Adrenal gland (tissue), 12 donors: ENCODE measurements around the gene RBM5. TPM values are rescaled to one million over a fixed set of nuclear protein-coding genes. Genes with fewer than 3 reads are reported as not detected.

Source experiments
- DNase-seq, 7 donors: peaks; one replicate each; pipeline ENCODE4 v3.0.0-alpha.2; 2019 to 2020
- H3K27ac ChIP-seq, 5 donors: fragments of 200-600 bp; sonication (generic) in 4 of 5; 1 replicate in 3 of 5; 2 replicates in 2 of 5; pipeline versions ENCODE4 v1.5.1 to v1.8.0; 2016 to 2020; ENCODE audit warnings: mild to moderate bottlenecking in 1 of 5
- H3K27me3 ChIP-seq: fragments of 200-600 bp; 2 replicates; pipeline ENCODE4 v1.8.0; 2021
- H3K36me3 ChIP-seq, 2 donors: fragments of 200-600 bp; replicated peaks in 1 of 2; 1 replicate in 1 of 2; 2 replicates in 1 of 2; pipeline versions ENCODE4 v1.5.1 to v1.8.0; 2018 to 2022
- H3K4me1 ChIP-seq, 2 donors: fragments of 200-600 bp; replicated peaks in 1 of 2; 1 replicate in 1 of 2; 2 replicates in 1 of 2; pipeline versions ENCODE4 v1.5.1 to v1.8.0; 2018 to 2021
- H3K4me3 ChIP-seq, 4 donors: fragments of 200-600 bp; sonication (generic) in 3 of 4; one replicate each; pipeline ENCODE4 v1.5.1; 2016 to 2018
- H3K9me3 ChIP-seq, 3 donors: fragments of 200-600 bp; sonication (generic) in 1 of 3; replicated peaks in 1 of 3; 1 replicate in 2 of 3; 2 replicates in 1 of 3; pipeline versions ENCODE4 v1.5.1 to v1.8.0; 2016 to 2021
- POLR2A ChIP-seq, 2 donors: fragments of 450-650 bp; IDR thresholded peaks; one replicate each; pipeline ENCODE4 v1.6.1; 2017; ENCODE audit warnings: antibody characterized with exemption in 2 of 2, mild to moderate bottlenecking in 2 of 2, moderate library complexity in 1 of 2
- WGBS, 4 donors: extraction: QIAGEN DNeasy Blood & Tissue Kit in 2 of 4; methylation state at CpG; one replicate each; pipeline versions ENCODE4 v1.1.5 to v1.1.7; 2013 to 2017; 5-methylcytosine and 5-hydroxymethylcytosine counted together
- intact Hi-C, 2 donors: fragments of 100-400 bp; cut with DNase I; formaldehyde crosslinking; loops; one replicate each; pipeline versions ENCODE4 v1.14.1 to v1.15.0; 2022 to 2023
- polyA plus RNA-seq, 3 donors: library from polyadenylated mRNA; stranded (reverse); fragments of 200-250 nt in 2 of 3; fragments of 350-450 nt in 1 of 3; fragmentation: Illumina TruSeq in 1 of 3; extraction: RNeasy Lipid Tissue Mini Kit (QIAGEN cat#74804) in 1 of 3; gene quantifications; one replicate each; pipeline ENCODE4 v1.2.3, GENCODE V29; 2013 to 2014
- total RNA-seq, 9 donors: library from RNA; depleted of rRNA in 4 of 9; stranded (reverse); fragments of >200 nt in 4 of 9; fragments of 120-200 nt in 1 of 9; fragmentation: NEBNext Ultra II Directional in 1 of 9; extraction: Animal tissue kit (Norgen Biotek cat#: 25700) in 1 of 9; gene quantifications; one replicate each; pipeline versions ENCODE4 v1.1.0 to v1.2.4, GENCODE V29; 2013 to 2023
- TF ChIP-seq, protein P1 (sequence below), 6 experiments: fragments of 450-650 bp in 4 of 6; fragments of 200-600 bp in 2 of 6; sonication (generic) in 1 of 6; IDR thresholded peaks; 1 replicate in 5 of 6; 2 replicates in 1 of 6; pipeline versions ENCODE4 v1.5.1 to v1.8.0; 2016 to 2021; ENCODE audit warnings: antibody characterized with exemption in 6 of 6, mild to moderate bottlenecking in 2 of 6, moderate library complexity in 1 of 6
- donor health status: healthy with polysubstance abuse.
- donor health status: Bipolar disorder and iron deficiency.
- donor health status: DM: yes; HTN: yes; CAD: no.
- donor health status: DM: no; HTN: no; CAD: no.
- donor health status: DM: no; HTN: no; CAD: no.
- donor health status: DM: yes; HTN: yes; CAD: no.

Gene RBM5
- total and polyA plus RNA-seq, 12 donors: 51.9 to 224 (median 115) TPM

DNA sequence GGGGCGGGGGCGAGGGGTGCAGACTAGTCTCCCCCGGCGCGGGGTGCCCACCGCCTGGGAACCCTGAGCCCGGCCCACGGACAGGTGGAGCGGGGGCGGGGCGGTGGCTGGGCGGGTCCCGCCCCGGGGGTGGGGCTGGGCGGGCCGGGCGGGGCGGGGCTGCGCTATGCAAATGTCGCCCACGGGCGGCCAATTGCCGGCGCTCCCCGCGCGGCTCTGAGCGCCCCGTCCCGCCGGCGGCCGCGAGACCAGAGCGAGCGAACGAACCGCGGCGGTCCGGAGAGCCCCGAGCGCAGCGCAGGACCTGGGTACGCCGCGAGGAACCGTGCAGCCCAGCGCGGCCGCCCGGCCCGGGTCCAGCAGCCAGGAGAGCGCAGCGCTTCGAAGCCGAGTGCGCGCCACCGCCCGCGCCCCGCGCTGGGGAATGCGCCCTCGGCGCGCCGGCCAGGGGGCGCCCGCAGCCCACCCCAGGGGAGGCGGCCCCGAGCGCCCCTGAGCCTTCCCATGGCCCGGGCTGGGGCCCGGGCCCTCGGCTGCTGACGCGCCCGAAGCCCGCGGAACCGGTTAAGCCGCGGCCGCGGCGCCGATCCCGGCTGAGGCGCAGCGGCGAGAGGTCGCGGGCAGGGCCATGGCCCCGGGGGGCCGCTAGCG, 66.2 kb downstream of the RBM5 start, which contains the start of gene SEMA3F:
Gene SEMA3F, plus strand, starts transcription at position 485 of the 651 bp plus-strand sequence. CDS start 4,299 bp downstream, outside the sequence.
- Histone ChIP-seq H3K9me3 (no peaks in the 10 kb centered on the region), H3K4me1 (peaks cover 4 to 12% of the 10 kb centered on the region in 2 donors), H3K27me3 (no peaks in the 10 kb centered on the region), H3K27ac (peak within 1 kb of the TSS in 2 of 5 donors; percentile 38 to 49), H3K4me3 (peak within 1 kb of the TSS in 2 of 4 donors; percentile 34 to 82), H3K36me3 (no peaks in the 10 kb centered on the region)
- intact Hi-C loops: no loop called here
- TF ChIP-seq, protein P1, sequence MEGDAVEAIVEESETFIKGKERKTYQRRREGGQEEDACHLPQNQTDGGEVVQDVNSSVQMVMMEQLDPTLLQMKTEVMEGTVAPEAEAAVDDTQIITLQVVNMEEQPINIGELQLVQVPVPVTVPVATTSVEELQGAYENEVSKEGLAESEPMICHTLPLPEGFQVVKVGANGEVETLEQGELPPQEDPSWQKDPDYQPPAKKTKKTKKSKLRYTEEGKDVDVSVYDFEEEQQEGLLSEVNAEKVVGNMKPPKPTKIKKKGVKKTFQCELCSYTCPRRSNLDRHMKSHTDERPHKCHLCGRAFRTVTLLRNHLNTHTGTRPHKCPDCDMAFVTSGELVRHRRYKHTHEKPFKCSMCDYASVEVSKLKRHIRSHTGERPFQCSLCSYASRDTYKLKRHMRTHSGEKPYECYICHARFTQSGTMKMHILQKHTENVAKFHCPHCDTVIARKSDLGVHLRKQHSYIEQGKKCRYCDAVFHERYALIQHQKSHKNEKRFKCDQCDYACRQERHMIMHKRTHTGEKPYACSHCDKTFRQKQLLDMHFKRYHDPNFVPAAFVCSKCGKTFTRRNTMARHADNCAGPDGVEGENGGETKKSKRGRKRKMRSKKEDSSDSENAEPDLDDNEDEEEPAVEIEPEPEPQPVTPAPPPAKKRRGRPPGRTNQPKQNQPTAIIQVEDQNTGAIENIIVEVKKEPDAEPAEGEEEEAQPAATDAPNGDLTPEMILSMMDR (IDR thresholded peaks at IDR 0.05): no peak
- peak in 1 of 2 donors; percentile 61 for TF ChIP-seq POLR2A (IDR thresholded peaks at IDR 0.05)
- peak; percentile 62 to 81 (median 71) for DNase-seq
- 0 to 1% (median 1%) methylated on average over 8 to 97 of the region's 98 CpGs; no CpG with 5 or more reads in 1 of the 4 donors for WGBS, 4 donors

DNA sequence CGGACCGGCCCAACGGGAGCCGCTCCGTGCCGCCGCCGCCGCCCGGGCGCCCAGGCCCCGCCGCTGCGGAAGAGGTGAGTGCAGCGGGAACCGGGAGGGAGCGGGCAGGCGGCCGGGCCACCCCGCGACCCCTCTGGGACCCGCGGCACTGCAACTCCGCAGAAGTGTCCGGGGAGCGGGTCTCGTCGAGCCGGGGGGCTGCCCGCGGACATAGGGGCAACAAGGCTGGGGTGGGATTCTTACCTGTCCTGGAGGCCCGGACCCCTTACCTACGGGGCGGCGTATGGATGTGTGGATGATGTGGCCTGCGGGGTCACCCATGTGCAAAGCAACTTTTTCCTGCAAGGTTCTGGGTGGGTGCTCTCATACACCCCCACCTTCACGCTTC, 66.8 kb downstream of the RBM5 start:
- TF ChIP-seq POLR2A (IDR thresholded peaks at IDR 0.05): no peak
- TF ChIP-seq, protein P1 (IDR thresholded peaks at IDR 0.05): no peak
- Histone ChIP-seq H3K4me1 (peaks cover 4 to 12% of the 10 kb centered on the region in 2 donors), H3K36me3 (no peaks in the 10 kb centered on the region), H3K27me3 (no peaks in the 10 kb centered on the region), H3K4me3 (peak overlapping the region in 1 of 4 donors; percentile 82), H3K9me3 (no peaks in the 10 kb centered on the region), H3K27ac (peak overlapping the region in 1 of 5 donors; percentile 49)
- DNase-seq: no peak
- intact Hi-C loops: no loop called here
- 3 to 5% (median 5%) methylated on average over 8 to 37 of the region's 37 CpGs for WGBS, 4 donors

DNA sequence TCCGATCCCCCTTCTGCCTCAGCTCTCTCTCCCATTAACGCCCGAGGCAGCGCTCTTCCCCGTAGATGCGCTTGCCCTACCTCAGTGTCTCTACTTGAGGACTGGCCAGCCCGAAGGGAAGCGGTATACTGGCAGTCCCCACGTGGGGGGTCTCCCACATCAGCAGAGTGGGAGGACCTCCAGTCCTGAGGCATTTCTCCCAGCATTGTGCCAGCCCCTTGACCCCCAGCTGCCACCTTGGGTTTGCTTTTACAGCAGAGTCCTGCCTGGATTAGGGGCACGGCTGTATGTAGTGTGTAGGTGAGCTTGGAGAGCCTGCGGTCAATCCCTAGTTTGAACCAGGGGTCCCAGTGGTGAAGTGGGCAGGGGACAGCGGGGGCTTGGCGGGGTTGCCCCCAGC, 67.2 kb downstream of the RBM5 start:
- peak overlapping the region in 1 of 4 donors; percentile 21 for H3K4me3 ChIP-seq
- TF ChIP-seq, protein P1 (IDR thresholded peaks at IDR 0.05): no peak
- no peak for TF ChIP-seq POLR2A (IDR thresholded peaks at IDR 0.05)
- peaks cover 4 to 12% of the 10 kb centered on the region in 2 donors for H3K4me1 ChIP-seq
- H3K36me3 ChIP-seq: no peaks in the 10 kb centered on the region
- no peak overlapping the region for H3K27ac ChIP-seq
- no peaks in the 10 kb centered on the region for H3K27me3 ChIP-seq
- intact Hi-C loops: no loop called here
- no peak for DNase-seq
- H3K9me3 ChIP-seq: no peaks in the 10 kb centered on the region
- WGBS, 4 donors: 55 to 65% (median 59%) methylated on average over 5 to 13 of the region's 13 CpGs

DNA sequence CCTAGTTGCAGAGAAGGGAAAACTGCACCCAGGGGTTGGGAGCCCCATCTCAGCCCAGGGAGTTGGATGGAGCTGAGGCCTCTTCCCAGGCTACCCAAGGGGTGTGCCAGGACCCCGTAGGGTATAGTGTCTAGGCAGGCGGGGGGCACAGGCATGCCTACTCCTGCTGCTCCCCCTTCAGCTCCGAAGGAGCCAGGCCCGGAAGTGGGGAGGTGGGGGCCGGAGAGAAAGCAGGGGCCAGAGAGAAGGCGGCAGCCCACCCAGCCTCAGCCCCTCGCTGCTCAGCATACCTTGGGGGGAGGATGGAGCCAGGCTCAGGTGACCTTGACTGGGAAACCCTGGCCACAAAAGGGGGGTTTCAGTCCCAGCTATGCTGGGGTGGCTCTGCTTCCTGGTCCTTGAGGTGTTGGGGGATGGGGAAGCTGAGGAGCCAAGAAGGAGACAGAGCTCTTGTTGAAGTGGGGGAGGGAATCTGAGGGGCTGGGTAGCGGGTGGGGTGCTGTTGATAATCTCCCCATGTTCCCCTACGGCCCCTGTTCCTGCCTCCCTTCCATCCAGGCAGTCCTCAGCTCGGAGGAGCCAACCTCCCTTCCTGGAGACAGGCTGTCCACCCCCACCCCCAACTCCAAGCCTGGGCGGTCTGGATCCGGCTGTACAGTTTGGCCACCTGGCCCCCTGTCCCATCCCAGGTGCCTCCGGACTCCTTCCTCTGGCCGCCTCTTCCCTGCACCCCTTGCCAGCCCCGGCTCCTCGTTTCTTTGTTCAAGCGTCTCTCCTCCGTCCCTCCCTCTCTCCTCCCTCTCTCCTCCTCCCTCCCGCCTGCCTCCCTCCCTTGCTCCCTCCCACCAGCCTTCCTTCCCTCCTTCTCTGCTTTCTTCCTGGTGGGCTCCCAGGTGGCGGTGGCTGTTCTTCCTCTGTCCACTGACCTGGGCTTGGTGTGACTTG, 68.1 kb downstream of the RBM5 start:
- 42 to 77% (median 54%) methylated on average over 20 of the region's 20 CpGs for WGBS, 4 donors
- no peaks in the 10 kb centered on the region for H3K9me3 ChIP-seq
- TF ChIP-seq, protein P1 (IDR thresholded peaks at IDR 0.05): no peak
- TF ChIP-seq POLR2A (IDR thresholded peaks at IDR 0.05): no peak
- H3K4me1 ChIP-seq: peaks cover 4 to 12% of the 10 kb centered on the region in 2 donors
- intact Hi-C loops: no loop called here
- no peaks in the 10 kb centered on the region for H3K27me3 ChIP-seq
- H3K4me3 ChIP-seq: no peak overlapping the region
- no peaks in the 10 kb centered on the region for H3K36me3 ChIP-seq
- no peak for DNase-seq
- H3K27ac ChIP-seq: peak overlapping the region in 1 of 5 donors; percentile 26
